GM23248 (cell line): ENCODE data around the gene TMEM106A.

Experiments used
- EZH2 ChIP-seq: fragments of 200-600 bp; sonication (generic); IDR thresholded peaks from 2 replicates; pipeline ENCODE4 v1.6.1; 2018; ENCODE audit warnings: antibody characterized with exemption, mild to moderate bottlenecking; ENCODE audit not compliant: insufficient read depth, poor library complexity, severe bottlenecking
- EZH2phosphoT487 ChIP-seq: fragments of 200-600 bp; sonication (generic); IDR thresholded peaks from 2 replicates; pipeline ENCODE4 v1.6.1; 2018; ENCODE audit warnings: antibody characterized with exemption, moderate library complexity, mild to moderate bottlenecking, low read depth; ENCODE audit not compliant: insufficient read depth

DNA sequence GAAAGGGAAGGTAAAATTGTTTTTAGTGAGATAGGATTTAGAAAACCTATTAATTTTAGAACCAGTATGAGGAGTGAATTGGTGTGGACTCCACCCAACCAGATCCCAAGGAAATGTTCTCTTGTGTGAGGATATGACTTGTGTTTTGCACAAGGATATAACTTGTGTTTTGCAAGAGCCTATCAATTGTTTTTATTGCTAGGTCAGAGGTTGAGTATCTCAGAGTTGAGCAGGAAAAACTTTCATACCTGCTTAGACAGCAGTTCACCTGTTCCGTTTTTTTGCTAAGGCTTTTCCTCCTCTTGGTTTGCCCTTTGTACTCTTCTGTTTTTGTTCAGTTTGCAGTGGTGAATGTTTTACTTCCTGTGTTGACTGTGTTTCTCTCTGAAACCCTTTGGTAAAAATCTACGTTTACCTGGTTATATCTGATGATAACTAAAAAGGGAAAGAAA is 35.5 kb upstream of the TMEM106A start:
- TF ChIP-seq EZH2 = no peak
- TF ChIP-seq EZH2phosphoT487 = no peak
